Amniotic epithelial cell (primary cell): ENCODE data around the gene HMCN2.

ENCODE experiments used
- DNase-seq: peaks from one replicate; pipeline ENCODE4 v3.0.0-alpha.2; 2010; ENCODE audit warnings: low read depth

Gene HMCN2

DNA sequence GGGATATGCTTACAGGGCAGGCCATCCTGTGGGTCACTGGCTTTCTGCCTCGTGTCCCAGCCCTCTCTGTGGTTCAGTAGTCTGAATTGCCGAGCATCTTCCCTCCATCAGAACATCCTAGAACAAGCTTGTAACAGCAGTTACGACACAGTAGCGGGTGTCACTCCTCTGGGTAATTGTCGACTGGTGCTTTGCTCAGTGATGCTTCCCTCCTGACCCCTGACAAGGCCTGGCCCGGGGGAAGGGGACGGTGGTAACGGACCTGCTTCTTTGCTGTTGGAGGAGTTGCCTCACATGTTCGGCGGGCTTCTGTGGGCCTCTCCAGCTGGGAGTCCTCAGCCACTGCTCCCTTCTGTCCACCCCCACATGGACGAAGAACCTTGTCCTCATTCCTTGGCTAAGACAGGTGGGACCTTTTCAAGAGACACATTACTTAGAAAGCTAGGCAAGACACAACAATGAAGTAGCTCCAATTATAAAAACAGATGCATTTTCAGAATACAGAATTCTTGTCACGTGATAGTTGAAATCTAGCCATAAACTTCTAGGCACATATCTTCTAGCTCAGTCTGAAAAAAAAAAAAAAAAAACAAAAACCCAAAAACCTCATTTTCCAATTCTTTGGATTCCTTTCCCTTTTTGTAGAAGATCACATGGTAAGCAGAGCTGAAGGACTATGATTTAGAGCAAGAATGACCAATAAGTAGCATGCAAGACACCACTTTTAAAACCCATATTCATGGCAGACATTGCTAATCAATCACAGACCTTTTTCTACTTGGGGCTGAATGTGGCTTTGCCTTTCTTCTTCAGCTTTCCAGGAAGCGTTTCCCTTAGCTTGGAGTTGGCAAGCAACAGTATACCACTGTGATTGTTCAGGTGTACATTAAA lies 25.0 kb downstream of the HMCN2 start:
- DNase-seq, result no peak

DNA sequence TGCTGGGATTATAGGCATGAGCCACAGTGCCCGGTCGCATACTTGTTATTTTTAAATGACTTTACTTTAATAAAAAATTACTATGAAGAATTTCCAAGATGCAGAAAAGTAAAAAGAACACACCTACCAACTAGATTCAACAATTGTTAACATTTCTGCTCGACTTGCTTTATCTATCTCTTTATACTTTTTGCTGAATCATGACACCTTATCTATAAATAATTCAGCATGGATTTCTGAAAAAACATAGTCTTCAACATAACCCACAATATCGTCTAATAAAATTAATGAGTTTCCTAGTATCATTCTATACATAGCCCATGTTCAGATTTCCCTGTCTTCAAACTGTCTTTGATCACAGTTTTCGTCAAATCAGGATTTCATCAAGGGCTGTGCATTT lies 25.9 kb downstream of the HMCN2 start:
- no peak for DNase-seq

DNA sequence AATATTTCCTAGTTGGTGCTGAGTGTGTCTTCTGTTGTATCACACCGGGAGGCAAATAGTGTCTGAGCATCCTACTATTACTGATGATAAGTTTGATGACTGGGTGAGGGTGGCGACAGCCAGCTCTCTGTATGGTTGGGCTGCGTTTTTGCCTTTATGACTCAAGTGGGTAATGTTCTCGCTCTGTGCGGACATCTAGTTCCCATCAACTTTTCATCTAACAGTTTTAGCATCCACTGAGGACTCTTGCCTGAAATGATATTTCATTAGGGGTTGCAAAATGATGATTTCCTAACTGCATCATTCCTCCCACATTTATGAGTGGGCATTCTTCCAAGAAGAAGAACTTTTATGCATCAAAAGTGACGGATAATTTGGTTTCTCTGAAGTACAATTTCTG lies 26.5 kb downstream of the HMCN2 start:
- DNase-seq, result peak; percentile 50

DNA sequence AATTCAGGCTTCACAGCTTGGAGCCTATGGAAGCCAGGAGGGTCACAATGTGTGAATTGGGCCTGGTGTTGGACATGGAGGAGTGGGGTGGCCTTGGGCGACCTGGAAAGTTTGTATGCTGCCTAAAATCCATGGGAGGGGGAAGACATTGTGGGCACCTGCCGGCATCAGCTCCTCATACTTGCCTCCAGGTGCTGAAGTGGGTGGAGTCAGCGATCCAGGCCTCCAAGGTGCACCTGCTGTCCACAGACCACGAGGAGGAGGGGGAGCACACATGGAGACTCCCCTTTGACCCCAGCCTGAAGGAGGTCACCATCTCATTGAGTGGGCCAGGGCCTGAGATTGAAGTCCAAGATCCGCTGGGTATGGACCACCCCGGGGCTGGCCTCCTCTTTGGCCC lies 29.1 kb downstream of the HMCN2 start:
- DNase-seq, result no peak

DNA sequence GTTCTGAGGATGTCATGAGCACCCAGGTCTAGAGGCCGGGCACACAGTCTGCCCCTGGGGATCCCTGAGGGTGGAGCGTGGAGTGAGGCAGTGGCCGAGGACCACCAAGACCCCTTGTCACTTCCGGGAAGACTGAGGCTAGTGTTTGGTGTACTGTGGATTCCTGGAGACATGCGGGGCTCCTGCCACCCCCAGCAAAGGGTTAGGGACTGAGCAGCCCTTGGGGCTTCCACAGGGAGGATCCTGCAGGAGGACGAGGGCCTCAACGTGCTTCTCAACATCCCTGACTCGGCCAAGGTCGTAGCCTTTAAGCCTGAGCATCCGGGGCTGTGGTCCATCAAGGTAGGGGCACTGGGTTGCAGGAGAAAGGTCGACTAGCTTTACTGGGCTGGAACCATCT lies 29.9 kb downstream of the HMCN2 start:
- no peak for DNase-seq

DNA sequence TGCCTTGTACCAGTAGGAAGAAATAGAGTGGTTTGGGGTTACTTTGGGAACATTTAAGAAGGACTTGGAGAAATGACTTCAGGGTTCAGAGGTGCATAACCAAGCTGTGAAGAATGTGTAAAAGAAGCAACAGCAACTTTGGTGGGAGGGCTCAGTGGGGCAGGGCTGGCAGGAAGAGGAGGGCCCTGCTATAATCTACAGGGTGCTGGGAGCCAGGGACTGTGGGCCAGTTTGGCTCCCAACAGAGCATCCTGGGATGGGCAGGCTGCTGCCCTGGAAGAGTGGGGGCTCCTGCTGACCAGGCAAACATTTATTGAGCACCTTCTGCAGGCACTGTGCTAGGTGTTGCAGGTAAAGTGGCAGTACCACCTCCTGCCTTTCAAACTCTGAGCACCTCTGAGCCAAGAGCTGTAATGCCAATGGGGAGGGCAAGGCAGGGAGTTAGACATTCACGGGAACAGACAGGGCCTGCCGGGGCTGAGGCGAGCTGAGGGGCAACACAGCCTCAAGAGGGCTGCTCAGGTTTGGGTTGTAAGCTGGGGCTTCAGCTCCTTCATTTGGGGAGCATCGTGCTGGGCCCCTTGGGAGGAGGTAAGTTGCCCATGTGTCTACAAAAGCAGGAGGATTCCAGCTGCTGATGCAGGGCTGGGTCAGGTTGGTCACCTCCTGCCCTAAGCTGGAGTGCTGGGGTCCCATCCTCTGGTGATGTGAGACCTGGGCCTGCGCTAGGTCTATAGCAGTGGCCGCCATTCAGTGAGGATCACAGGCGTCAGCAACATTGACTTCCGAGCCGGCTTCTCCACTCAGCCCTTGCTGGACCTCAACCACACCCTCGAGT lies 30.6 kb downstream of the HMCN2 start:
- DNase-seq, result no peak

DNA sequence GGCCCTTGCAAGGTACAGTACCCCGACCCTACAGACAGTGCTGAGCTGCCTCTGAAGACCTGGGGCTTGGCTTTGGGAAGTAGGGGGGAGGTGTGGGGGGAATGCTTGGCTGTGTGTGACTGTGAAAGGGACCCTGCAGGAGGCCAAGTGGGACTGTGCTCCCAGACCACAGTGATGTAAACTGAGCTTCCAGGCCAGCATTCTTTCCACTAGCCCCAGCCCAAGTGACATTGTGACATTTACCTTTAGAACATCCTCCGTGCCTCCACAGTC lies 31.2 kb downstream of the HMCN2 start:
- no peak for DNase-seq

DNA sequence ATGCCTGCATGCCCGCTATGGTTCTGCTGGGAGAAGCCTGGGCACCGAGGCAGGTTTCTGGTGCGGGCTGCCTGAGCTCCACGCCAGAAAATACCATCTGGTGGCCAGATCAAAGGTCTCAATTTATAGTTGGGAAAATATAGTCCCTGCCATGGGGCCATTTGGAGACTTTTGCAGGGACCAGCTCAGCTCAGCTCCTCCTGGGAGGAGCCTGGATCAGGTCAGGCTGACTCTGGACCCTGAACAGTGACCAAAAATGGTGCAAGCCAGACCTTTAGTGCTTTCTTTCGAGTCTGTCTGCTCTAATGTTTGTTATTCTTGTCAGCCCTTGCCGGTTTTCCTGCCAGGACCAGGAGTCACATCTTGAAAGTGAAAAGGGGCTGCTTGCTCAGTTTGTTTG lies 31.8 kb downstream of the HMCN2 start:
- no peak for DNase-seq

DNA sequence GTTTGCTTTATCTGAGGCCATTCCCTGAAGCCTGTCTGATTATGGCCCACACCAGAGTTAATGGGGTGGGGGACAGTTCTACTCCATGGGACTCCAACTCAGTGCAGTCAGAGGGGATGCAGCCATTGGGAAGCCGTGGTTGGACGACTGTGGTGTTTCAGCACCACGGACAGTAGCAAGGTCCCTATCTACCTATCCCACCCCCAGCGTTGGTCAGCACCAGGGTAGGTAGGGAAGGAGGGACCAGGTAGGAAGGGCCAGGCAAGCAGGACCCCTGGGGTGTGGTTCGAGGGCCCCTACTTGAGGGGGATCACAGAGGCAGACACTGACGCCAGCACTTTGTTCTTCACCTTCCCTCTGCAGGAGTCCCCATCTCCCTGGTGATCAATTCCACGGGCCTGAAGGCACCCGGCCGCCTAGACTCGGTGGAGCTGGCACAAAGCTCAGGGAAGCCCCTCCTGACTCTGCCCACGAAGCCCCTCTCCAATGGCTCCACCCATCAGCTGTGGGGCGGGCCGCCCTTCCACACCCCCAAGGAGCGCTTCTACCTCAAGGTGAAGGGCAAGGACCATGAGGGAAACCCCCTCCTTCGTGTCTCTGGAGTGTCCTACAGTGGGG lies 33.2 kb downstream of the HMCN2 start:
- peak; percentile 9 for DNase-seq

DNA sequence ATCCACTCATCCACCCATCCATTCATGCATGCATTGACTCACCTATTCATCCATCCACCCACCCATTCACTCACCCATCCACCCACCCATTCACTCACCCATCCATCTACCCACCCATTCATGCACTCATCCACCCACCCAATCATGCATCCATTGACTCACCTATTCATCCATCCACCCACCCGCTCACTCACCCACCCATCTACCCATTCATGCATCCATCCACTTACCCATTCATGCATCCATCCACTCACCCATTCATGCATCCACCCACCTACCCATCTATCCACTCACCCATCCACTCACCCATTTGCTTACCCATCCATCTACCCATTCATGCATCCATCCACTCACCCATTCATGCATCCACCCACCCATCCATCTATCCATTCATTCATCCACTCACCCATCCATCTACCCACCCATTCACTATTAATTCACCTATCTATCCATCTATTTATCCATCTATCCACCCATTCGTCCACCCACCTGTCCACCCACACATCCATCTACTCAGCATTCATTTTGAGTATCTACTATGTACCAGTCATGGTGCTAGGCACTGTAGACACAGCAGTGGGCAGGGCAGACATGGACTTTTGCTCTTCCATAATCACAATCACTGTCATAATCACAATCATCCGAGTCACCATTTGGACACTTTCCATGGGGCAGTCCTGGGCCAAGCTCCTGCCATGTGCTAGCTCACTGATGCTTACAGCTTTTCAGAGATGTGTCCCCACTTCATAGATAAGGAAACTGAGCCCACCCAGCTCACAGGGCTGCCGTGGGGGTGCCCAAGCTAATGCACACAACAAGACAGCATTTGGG lies 34.4 kb downstream of the HMCN2 start:
- DNase-seq, result no peak

DNA sequence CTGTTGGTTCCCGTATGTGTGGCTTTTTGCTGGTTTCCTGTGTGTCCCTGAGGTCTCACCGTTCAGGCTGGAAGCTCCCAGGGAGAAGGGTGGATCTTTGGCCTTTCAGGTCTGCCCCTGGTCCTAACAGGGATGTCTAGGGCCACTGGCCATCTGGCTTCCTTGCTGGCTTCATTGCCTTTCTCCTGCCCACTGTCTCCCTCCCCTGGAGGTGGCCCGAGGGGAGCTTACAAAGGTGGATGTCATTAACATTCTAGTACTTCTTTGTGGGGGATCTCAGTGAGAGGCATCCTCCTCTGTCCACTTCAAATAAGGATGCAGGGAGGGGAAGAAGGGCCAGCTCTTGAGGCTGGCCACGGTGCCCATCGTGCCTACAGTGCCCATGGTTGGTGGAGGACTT lies 35.2 kb downstream of the HMCN2 start:
- no peak for DNase-seq

DNA sequence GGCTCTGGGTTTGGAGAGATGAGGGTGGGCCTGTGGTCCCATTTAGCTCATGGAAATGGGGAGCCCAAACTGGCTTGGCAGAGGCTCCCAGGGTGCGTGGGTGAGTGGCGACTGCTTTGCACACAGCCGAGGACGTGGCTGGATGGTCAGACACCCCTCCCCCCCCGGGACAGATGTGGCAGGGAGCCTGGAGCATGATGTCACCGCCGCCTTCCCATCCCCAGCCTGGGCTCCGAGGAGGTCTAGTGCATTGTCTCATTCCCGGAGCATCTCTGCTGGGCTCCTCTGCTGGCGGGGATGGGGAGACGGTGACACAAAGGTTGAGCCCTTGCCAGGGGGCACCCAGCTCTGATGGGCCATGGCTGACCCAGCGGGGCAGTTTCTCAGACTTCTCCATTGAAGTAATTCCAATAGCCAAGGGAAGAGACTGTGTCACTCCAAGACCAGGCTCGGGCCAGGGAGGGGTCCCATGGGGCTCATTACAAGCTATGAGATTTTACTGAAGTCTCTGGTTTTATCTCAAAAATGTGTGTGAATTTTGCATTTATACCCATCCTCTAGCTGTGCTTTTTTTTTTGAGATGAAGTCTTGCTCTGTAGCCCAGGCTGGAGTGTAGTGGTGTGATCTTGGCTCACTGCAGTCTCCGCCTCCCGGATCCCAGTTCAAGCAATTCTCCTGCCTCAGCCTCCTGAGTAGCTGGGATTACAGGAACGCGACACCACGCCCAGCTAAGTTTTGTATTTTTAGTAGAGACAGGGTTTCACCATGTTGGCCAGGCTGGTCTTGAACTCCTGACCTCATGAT lies 36.1 kb downstream of the HMCN2 start:
- DNase-seq, result no peak

DNA sequence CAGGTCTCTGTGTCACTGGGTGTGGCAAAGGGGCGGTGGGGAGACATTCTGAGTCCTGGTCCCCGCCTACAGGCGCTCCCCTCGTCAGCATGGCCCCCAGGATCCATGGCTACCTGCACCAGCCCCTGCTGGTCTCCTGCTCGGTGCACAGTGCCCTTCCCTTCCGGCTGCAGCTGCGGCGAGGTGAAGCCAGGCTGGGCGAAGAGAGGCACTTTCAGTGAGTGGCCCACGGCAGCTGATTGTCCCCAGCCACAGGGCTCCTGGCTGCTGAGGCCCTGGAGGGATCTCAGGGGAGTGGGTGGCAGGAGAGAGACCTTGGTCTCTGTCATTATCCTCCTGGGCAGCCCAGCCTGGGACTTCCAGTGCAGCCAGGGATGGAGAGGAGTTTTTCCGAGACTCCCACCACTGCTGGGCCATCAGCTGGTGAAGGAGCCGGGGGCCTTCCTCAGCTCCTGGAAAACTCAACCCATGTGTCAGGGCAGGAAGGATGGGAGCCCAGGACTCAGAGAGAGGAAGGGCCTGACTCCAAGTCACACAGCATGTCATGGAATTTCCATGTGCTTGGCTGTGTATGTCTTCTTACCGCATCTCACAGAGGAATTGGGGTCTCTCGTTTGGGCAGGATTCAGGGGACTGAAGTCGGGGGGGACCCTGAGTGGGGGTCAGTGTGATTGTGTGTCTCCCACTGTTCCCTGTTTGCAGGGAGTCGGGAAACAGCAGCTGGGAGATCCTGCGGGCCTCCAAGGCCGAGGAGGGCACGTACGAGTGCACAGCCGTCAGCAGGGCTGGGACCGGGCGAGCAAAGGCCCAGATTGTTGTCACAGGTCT lies 37.4 kb downstream of the HMCN2 start:
- DNase-seq, result no peak

DNA sequence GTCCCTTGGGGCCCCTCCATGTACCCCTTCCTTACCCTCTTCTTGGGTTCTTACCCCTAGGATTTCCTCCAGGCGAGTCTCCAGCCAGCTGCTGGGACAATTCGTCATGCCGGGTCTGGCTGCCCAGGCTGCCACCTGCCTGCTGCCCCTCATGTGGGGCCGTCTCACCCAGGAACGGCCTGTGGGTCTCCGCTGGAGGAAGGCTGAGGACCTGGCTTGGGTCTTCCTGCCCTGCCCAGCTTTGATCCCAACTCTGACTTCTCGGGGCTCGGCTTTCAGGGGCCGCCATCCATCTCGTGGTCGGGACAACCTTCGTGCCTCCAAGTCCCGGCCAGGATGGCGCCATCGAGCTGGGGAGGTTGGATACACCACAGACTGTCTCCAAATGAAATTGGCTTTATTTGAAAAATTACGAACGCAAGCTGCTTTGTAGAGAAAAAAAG lies 38.1 kb downstream of the HMCN2 start:
- DNase-seq, result no peak

DNA sequence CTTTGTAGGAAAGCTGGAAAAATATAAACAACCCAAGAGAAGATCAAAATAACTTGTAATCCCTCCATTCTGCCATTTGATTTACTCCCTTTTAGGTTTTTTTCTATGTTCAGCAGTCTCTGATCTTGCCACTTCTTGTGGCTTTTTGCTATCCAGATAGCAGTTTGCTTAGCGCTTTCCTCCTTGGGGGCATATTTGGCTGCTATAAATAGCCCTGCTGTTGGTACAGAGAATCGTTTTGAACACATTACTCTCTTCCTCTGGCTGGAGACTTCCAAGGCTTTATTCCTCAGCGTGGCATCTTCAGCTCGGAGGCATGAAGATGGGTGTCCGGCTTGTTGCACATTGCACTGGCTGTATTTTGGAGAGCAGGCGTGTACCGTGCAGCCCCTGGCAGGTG lies 38.6 kb downstream of the HMCN2 start:
- DNase-seq, result no peak

DNA sequence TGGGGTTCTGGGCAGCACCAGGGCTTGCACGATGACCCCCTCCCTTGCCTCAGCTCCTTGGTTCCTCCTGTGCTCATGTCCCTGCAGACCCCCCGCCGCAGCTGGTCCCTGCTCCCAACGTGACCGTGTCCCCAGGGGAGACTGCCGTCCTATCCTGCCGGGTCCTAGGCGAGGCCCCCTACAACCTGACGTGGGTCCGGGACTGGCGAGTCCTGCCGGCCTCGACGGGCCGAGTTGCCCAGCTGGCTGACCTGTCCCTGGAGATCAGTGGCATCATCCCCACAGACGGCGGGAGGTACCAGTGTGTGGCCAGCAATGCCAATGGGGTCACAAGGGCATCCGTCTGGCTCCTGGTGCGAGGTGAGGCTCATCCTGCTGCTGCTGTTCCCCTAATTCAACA lies 39.1 kb downstream of the HMCN2 start:
- DNase-seq, result no peak

DNA sequence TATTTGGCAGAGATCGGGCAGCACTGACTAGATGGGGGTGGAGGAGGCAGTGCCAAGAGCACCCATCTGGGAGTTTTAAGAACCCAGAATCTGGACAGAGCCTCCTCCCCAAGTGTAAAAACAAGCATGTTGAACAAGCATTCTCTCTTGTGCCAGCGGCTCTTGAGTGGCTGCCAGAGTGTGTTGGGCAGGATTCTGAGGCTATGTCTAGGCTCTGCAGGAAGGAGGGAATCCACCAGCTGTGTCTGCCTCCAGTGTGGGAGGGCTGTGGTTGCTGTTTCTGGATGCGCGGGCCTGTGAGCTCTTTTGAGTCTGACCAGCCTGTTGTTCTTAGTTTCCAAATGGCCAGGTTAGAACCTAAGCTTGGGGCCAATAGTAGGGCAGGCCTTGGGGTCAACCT lies 39.8 kb downstream of the HMCN2 start:
- DNase-seq, result no peak

DNA sequence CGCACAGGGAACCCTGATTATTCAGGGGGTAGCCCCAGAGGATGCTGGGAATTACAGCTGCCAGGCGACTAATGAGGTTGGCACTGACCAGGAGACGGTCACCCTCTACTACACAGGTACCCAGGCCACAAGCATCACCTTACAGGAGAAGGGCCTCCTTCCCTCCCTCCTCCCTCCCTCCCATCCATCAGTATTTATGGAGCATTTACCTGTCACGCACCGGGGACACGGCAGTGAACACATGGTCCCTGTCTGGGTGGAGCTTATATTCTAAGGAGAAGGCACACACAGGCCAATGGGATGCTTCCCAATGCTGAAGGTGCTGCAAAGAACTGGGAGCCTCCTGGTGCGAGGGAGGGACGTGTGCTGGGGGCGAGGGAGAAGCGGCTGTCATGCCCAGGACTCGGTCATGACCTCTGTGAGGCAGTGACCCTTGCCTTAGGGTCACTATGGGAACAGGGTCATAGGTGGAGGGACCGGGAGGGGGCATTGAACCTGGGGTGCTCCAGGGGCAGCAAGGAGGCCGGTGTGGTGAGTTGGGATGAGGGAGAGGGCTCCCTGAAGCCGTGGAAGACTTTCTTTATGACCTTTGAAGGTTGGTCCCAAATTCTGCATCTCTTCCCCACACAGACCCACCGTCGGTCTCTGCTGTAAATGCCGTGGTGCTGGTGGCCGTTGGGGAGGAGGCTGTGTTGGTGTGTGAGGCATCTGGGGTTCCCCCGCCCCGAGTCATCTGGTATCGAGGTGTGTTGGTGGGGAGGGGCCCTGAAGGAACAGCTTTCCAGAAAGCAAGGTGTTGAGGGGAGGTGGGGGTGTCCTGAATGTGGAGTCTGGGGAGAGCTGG lies 41.5 kb downstream of the HMCN2 start:
- no peak for DNase-seq

DNA sequence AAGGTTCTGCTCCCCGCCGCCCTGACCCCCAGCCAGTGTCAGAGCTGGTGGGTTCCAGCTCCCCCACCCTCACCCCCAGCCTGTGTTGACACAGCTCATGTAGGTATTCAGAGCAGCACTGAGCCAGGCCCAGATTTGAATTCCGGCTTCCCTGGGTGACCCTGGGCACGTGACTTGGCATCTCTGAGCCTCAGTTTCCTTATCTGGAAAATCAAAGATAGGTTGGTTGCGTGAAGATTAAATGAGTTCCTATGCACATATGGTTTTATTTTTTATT lies 42.0 kb downstream of the HMCN2 start:
- DNase-seq, result no peak

DNA sequence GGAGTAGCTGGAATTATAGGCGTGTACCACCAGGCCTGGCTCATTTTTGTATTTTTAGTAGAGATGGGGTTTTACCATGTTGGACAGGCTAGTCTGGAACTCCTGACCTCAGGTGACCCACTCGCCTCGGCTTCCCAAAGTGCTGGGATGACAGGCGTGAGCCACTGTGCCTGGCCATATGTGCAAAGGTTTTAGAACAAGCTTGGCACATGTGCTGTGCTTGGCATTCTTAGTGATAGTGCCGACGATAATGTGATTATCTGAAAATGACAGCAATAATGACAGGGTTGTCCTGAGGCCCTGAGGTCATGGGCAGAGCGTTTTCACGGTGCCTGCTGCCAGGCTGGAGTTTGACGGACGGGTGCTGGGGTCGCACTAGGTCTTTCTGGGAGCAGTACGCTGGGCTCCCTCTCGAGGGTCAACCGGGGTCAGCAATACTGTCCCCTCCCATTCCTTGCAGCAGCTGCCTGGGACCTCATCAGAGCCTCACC lies 42.6 kb downstream of the HMCN2 start:
- DNase-seq, result no peak
